Measurements from ENCODE around the gene IFNA8.
"Not testable (repeated sequence)": the region's sequence is repeated elsewhere in the genome, so short reads cannot be mapped to it uniquely, and the experiment has no call there.

The IFNA8 gene

GRCh38 chr9:21429191-21429590, 20.3 kb downstream of the IFNA8 start:
- DNase-seq, result no peak

- no peak for DNase-seq
Measured at GRCh38 chr9:21432672-21433425, 23.9 kb downstream of the IFNA8 start.

DNA sequence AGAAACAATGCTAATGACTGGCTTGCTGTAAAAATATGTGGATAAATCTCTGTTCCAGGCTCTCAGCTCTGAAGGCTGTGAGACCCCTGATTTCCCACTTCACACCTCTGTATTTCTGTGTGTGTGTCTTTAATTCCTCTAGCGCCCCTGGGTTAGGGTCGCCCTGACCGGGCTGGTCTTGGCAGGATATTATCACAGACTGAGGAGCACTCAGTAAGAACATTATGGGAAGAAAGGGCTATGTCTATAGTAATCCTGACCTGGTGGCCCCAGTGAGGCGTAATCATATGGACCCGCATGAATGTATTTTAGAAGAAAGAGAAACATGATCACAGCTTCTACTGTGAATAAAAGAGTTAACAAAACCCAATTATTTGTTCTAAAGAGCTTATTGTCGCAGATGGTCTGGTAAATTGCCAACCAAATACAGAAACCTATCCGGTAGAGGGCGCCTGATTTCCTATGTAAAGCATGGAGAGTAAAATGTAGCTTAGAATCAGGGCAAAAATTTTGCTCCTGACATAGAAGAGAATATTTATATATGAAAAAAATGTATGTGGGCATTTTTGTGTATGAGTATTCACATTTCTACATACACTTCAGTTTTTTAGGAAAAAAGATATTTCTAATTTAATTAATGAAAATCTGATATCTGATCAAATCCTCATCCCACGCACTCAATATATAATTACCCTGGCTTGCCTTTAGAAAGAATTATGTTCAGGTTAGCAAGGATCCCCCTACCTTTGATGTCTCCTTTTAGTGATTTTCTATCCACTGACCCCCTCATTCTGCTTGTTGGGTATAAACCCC, 25.5 kb downstream of the IFNA8 start:
- no peak for DNase-seq

- not testable (repeated sequence) for DNase-seq
Measured at GRCh38 chr9:21435015-21435383, 26.1 kb downstream of the IFNA8 start.

GRCh38 chr9:21440139-21440538, 31.2 kb downstream of the IFNA8 start, which contains the start of gene IFNA1:
Gene IFNA1, plus strand, starts transcription at chr9:21440439. Its CDS starts 69 bp downstream, at chr9:21440508.
- no peak for DNase-seq

DNA sequence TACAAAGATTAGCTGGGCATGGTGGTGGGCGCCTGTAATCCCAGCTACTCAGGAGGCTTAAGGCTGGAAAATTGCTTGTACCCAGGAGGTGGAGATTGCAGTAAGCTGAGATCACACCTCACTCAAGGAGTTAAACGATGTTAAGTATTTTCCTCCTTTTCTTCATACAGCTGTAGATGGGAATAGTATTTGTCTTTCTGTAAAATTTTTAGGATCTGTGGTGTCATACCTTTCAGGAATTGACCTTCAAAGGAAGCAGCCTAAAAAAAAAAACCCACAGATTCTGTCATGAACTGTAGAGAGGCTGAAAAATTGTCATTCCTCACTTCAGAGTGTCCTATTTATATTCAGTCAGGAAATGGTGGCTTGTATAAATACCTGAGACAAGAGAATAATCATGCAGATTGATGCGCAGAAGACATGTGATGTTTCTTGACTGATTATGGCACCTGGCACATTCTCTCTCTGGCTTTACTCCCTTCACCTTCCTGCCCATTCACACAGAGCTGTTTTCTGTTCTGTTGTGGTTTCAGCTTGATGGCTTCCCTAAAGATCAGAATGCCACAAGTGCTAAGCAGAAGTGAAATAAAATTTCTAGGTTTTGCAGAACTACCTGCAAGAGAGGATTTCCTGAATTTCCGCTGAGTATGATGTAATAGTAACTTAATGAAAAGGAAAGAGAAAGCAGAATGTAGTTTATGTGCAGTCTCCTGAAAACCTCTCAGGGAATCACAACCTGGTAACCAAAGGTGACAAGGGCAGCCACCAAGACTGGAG, 35.1 kb downstream of the IFNA8 start:
- no peak for DNase-seq

DNA sequence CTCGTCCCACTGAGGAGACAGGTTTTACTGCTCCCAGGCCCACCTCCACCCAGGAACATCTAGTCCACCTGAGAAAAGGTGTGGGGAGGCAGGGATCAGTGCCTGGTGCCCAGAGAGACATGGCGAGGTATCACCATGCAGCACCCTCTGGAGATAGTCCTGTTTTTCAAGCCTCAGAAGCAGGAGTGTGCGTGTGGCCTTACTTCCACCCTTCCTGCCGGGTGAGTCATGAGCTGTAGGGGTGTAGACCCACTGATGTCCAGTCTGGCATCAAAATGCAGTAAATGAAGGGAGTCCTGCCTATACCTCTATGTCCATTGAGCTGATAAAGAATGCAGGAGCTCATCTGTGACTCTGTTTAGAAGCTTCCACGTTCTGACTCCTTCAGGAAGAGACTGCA, 40.4 kb downstream of the IFNA8 start:
- DNase-seq, result not testable (repeated sequence)

GRCh38 chr9:21450733-21451394, 41.9 kb downstream of the IFNA8 start:
- DNase-seq, result no peak

DNA sequence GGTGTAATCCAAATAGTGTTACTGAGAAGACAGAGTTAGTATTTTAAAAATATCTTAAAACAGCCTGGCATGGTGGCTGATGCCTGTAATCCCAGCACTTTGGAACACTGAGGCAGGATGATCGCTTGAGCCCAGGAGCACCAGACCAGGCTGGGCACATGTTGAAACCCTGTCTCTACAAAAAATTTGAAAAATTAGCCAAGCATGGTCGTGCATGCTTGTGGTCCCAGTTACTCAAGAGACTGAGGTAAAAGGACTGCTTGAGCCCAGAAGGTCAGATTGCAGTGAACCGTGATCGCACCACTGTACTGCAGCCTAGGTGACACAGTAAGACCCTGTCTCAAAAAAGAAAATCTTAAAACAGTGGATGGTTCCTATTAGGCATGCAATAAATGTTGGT, 43.8 kb downstream of the IFNA8 start:
- no peak for DNase-seq

DNA sequence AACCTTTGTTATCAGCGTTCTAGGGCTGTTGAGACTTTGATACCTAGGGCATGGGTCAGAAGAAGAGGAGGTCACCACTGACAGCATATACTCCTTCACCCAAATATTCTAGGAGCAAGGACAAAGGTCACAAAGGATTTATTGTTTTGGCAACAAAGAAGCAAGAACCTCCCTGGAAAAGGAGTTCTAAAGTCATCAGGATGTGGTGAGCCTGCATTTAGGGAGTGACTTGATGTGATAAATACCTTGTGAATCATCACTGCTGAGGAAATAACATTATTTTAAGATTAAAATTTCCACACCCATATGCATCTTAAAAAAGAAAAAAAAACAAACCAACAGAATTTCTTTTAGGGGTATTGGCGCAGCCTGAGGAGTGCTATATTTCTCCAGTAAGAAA, 45.2 kb downstream of the IFNA8 start:
- no peak for DNase-seq

DNA sequence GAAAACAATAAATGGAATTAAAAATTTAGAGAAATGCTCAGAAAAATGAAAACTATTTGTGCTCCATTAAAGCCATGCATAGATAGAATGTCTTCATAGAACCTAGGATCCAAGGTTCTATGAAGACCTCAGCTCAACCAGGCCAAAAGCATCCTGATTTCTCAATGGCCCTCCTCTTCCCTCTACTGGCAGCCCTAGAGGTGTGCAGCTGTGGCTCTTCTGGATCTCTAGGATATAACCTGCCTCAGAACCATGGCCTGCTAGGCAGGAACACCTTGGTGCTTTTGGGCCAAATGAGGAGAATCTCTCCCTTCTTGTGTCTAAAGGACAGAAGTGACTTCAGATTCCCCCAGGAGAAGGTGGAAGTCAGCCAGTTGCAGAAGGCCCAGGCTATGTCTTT, 46.4 kb downstream of the IFNA8 start:
- no peak for DNase-seq
